Measurements from ENCODE around the gene SNTB2. TPM values are rescaled to one million over a fixed set of nuclear protein-coding genes. Genes with fewer than 3 reads are reported as not detected.
A peak's percentile ranks its signal among the peaks of the same experiment; 100 is the strongest.
"Not testable (repeated sequence)": the region's sequence is repeated elsewhere in the genome, so short reads cannot be mapped to it uniquely, and the experiment has no call there.

Gene SNTB2
- polyA plus RNA-seq, 1 experiment: 50.5 TPM

DNA sequence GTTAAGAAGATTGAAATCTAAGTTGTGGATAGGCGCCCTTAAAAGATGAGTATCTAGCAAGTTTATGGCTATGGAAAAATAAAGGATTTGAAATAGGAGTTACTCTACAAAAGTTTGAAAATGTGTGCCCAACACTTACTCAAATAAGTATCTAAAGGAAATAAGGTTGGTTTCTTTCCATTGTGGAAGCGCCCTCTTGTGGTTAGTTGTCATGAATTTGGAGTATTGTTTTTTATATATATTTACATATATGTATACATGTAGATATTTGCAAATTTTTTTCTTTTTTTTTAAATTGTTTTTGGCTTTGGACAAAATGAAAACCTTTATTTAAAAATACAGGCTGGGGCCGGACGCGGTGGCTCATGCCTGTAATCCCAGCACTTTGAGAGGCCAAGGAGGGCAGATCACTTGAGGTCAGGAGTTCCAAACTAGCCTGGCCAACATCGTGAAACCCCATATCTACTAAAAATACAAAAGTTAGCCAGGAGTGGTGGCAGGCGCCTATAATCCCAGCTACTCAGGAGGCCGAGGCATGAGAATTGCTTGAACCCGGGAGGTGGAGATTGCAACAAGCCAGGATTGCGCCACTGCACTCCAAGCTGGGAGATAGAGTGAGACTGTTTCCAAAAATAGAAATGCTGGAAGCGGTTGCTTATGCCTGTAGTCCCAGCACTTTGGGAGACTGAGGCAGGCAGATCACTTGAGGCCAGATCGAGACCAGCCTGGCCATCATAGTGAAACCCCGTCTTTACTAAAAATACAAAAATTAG, 100.2 kb downstream of the SNTB2 start:
- CTCF ChIA-PET: interaction anchor here (0.6 to 6.4 kb wide), 20 partner anchors 8 to 160 kb away, joined by 3 to 98 read pairs (median 4); no protein-coding TSS in a partner anchor
- Histone ChIP-seq H3K36me3 (ENCODE audit: control insufficient read depth, insufficient read depth, low read length) (peaks cover 2% of the 10 kb centered on the region; the same call in 1 of the 2 replicates), H3K27me3 (ENCODE audit: control insufficient read depth, insufficient read depth, low read length) (no peaks in the 10 kb centered on the region), H3K4me3 (ENCODE audit: low read depth, low read length) (no peak overlapping the region)
- DNase-seq (ENCODE audit: low read depth): no peak
- POLR2A ChIA-PET: no interaction called here
- TF ChIP-seq, protein P1, sequence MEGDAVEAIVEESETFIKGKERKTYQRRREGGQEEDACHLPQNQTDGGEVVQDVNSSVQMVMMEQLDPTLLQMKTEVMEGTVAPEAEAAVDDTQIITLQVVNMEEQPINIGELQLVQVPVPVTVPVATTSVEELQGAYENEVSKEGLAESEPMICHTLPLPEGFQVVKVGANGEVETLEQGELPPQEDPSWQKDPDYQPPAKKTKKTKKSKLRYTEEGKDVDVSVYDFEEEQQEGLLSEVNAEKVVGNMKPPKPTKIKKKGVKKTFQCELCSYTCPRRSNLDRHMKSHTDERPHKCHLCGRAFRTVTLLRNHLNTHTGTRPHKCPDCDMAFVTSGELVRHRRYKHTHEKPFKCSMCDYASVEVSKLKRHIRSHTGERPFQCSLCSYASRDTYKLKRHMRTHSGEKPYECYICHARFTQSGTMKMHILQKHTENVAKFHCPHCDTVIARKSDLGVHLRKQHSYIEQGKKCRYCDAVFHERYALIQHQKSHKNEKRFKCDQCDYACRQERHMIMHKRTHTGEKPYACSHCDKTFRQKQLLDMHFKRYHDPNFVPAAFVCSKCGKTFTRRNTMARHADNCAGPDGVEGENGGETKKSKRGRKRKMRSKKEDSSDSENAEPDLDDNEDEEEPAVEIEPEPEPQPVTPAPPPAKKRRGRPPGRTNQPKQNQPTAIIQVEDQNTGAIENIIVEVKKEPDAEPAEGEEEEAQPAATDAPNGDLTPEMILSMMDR (IDR thresholded peaks at IDR 0.05; ENCODE audit: insufficient read depth, low read depth, low read length): peak; percentile 37; the same call in 1 of the 2 replicates

DNA sequence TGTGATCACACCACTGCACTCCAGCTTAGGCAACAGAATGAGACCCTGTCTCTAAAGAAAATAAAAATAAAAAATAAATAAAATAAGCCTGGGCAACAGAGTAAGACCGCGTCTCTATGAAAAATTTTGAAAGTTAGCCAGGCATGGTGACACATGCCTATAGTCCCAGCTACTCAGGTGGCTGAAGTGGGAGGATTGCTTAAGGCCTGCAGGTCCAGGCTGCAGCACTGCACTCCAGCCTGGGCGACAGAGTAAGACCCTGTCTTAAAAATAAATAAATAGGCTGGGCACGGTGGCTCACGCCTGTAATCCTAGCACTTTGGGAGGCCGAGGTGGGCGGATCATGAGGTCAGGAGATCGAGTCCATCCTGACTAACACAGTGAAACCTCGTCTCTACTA, 104.7 kb downstream of the SNTB2 start:
- CTCF ChIA-PET; H3K27me3 ChIP-seq (ENCODE audit: control insufficient read depth, insufficient read depth, low read length); POLR2A ChIA-PET: not testable (repeated sequence)

DNA sequence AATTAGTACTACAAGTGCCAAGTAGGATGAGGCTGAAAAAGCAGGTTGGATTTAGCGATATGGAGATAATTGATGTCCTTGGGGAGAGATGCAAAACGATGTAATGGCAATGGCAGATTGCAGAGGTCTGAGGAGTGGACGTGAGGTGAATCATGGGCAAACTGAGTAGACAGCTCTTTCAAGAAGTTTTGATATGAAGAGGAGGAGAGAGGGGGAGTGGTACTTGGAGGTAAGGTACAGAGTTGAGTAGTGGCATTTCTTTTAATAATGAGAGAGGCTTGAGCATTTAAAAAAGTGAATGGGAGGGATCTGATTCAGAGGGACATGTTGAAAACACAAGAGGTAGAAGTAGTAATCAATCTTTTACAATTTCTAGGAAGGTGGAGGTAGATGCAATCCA, 106.4 kb downstream of the SNTB2 start:
- Histone ChIP-seq H3K4me3 (ENCODE audit: low read depth, low read length) (no peak overlapping the region), H3K27me3 (ENCODE audit: control insufficient read depth, insufficient read depth, low read length) (no peaks in the 10 kb centered on the region), H3K36me3 (ENCODE audit: control insufficient read depth, insufficient read depth, low read length) (peaks cover 2% of the 10 kb centered on the region; the same call in 1 of the 2 replicates)
- DNase-seq (ENCODE audit: low read depth): no peak
- POLR2A ChIA-PET: no interaction called here
- TF ChIP-seq, protein P1 (IDR thresholded peaks at IDR 0.05; ENCODE audit: insufficient read depth, low read depth, low read length): no peak
- CTCF ChIA-PET: interaction anchor here (0.6 kb wide), 2 partner anchors 133 to 146 kb away, joined by 3 read pairs; no protein-coding TSS in a partner anchor

More for the DNA sequence above, 104.7 kb downstream of the SNTB2 start:
- not testable (repeated sequence) for H3K36me3 ChIP-seq (ENCODE audit: control insufficient read depth, insufficient read depth, low read length); DNase-seq (ENCODE audit: low read depth); H3K4me3 ChIP-seq (ENCODE audit: low read depth, low read length)

DNA sequence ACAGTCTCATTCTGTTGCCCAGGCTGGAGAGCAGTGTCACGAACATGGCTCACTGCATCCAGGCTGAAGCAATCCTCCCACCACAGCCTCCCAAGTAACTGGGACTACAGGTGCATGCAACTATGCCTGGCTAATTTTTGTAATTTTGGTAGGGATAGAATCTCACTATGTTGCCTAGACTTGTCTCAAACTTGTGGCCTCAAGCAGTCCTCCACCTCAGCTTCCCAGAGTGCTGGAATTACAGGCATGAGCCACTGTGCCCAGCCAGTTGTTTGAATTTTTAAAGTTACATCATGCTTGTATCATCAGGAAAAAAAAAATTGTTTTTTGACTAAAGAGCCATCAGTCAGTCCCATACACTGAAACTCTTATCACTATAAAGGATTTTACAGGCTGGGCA, 107.1 kb downstream of the SNTB2 start:
- CTCF ChIA-PET: interaction anchor here (0.6 kb wide), 1 partner anchor 147 kb away, joined by 3 read pairs; no protein-coding TSS in a partner anchor
- POLR2A ChIA-PET: no interaction called here
- H3K4me3 ChIP-seq (ENCODE audit: low read depth, low read length): no peak overlapping the region
- no peaks in the 10 kb centered on the region for H3K27me3 ChIP-seq (ENCODE audit: control insufficient read depth, insufficient read depth, low read length)
- DNase-seq (ENCODE audit: low read depth): no peak
- TF ChIP-seq, protein P1 (IDR thresholded peaks at IDR 0.05; ENCODE audit: insufficient read depth, low read depth, low read length): no peak
- peaks cover 3% of the 10 kb centered on the region for H3K36me3 ChIP-seq (ENCODE audit: control insufficient read depth, insufficient read depth, low read length)

DNA sequence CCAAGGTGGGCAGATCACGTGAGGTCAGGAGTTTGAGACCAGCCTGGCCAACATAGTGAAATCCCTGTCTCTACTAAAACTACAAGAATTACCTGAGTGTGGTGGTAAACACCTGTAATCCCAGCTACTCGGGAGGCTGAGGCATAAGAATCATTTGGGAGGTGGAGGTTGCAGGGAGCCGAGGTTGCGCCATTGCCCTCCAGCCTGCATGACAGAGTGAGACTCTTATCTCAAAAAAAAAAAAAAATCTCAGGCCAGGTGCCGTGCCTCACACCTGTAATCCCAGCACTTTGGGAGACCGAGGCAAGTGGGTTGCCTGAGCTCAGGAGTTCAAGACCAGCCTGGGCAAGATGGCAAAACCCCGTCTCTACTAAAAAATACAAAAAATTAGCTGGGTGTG, 109.8 kb downstream of the SNTB2 start:
- H3K27me3 ChIP-seq (ENCODE audit: control insufficient read depth, insufficient read depth, low read length); H3K4me3 ChIP-seq (ENCODE audit: low read depth, low read length); POLR2A ChIA-PET; H3K36me3 ChIP-seq (ENCODE audit: control insufficient read depth, insufficient read depth, low read length); DNase-seq (ENCODE audit: low read depth): not testable (repeated sequence)
- CTCF ChIA-PET: interaction anchor here (0.6 kb wide), 1 partner anchor 1829 kb away, joined by 3 read pairs; no protein-coding TSS in a partner anchor

DNA sequence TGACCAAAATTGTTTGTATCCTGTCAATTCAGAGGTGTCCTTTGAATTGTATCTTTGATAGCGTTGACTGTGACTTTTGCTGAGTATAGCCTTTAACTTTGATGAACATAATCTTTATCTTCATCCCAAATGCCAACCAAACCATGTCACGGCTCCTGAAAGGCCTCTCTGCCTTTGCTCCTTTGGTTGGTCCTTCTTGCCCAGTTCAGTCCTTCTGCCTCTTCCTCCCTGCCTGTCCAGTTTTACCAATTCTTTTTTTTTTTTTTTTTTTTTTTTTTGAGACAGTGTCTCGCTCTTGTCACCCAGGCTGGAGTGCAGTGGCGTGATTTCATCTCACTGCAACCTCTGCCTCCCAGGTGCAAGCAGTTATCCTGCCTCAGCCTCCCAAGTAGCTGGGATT, 111.3 kb downstream of the SNTB2 start:
- TF ChIP-seq, protein P1 (IDR thresholded peaks at IDR 0.05; ENCODE audit: insufficient read depth, low read depth, low read length): no peak
- Histone ChIP-seq H3K27me3 (ENCODE audit: control insufficient read depth, insufficient read depth, low read length) (no peaks in the 10 kb centered on the region), H3K4me3 (ENCODE audit: low read depth, low read length) (no peak overlapping the region), H3K36me3 (ENCODE audit: control insufficient read depth, insufficient read depth, low read length) (peaks cover 7% of the 10 kb centered on the region)
- no peak for DNase-seq (ENCODE audit: low read depth)
- POLR2A ChIA-PET: no interaction called here
- CTCF ChIA-PET: no interaction called here
